T-helper 22 cell (primary cell): Measurements from ENCODE around the gene PLEKHM3.
"Not testable (repeated sequence)": the region's sequence is repeated elsewhere in the genome, so short reads cannot be mapped to it uniquely, and the experiment has no call there.

Source experiments
- DNase-seq: peaks from one replicate; pipeline ENCODE4 v3.0.0-alpha.2; 2020; ENCODE audit warnings: low read depth

PLEKHM3 gene

DNA sequence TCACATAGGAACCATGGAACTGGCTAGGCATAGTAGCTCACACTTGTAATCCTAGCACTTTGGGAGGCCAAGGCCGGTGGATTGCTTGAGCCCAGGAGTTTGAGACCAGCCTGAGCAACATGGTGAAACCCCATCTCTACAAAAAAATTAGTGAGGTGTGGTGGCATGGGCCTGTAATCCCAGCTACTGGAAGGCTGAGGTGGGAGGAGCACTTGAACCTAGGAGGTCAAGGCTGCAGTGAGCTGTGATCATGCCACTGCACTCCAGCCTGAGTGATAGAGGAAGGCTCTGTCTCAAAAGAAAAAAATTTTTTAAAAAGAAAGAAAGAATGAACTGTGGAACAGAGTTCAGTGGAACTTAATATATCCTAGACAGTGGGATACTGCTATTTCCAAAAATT is 76.1 kb downstream of the PLEKHM3 start:
- not testable (repeated sequence) for DNase-seq

DNA sequence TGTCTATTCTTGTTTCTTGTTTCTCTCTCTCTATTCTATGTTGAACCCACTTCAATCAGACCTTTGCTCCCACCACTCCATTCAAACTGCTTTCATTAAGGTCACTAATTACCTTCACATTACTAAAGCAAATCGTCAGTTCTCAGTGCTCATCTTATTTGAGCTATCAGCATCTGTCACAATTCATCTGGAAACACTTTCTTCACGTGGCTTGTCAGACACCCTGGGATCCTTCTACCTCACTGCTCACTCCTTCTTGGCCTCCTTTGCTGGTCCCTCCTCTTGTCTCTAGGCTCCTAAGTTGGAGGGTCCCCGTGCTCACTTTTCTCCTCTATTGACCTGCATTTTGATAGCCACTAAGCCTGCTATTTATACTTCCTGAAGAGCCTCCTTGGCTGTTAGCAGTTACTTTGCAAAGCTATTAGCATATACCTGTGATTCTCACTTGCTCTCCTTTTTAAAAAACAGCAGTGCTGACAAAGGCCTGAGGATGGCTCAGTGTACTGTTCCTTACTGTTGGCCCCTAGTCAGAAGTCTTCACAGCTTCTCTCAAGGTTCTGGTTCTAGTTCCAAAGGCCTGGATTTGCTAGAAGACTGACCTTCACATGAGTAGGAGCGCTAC is 80.2 kb downstream of the PLEKHM3 start:
- DNase-seq = no peak

DNA sequence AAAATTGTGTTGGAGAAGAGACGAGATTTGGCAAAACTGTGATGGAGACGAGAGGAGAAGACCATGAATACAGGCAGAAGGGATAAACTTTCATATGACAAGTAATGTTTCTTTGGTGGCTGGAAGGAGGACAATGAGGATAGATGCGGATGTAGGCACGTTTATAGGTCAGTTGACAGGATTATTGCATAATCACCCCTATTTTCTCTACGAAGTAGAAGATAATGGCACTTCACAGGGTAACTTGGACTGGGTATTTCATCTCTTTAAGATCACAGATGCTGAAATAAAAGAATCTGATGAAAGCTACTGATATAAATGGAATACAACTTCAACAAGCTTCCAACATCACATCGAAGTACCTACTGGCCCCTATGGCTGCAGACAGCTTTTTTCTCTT is 81.0 kb downstream of the PLEKHM3 start:
- DNase-seq = no peak

DNA sequence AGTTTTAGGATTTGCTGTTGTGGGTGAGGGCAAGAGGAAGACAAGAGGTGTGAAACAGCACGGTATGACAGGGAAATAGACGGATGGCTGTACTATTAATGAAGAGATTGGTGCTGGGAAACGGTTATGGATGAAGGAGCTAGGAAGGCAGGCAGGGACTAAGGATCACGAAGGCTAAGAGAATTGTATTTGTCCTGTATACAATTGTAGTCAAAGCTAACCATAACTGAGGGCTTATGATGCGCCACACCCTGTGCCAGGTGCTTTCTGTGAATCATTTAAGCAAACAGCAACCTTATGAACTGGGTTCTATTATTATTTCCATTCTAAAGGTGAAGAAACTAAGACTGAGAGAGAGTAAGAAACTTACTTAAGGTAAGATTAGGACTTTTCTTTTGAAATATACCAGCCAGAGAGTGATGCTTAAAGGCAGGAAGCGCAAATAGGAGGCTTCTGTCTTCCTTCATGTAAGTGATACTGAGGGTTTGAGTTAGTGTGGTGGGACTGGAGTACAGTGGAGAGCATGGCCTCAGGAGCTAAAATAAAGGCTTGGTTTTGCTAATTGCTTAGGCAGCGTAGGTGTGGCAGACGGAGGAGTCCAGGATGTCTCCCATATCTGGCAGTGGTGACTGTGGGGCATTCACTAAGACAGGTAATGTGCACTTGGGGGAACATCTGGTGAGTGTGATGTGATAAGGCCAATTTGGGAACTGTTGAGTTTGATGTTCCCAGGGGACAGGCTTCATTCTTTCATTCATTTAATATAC is 85.8 kb downstream of the PLEKHM3 start:
- no peak for DNase-seq

DNA sequence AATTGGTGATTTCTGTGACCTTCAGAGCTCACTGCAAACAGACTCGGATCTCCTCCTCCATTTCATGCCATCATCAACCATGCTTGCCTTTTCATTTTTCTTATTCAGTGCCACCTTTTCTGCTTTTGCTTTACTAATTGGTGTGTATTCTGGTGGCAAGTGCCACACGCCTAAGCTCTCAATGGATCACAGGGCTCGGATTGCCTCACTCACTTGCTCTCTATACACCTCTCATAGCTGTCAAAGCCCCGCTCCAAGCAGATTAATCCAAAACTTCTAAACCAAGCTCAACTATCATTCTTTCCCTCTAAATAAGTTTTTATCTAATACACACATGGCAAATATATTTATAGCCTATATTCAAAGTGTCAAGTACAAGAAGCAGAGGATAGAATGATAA is 86.4 kb downstream of the PLEKHM3 start:
- DNase-seq = no peak

DNA sequence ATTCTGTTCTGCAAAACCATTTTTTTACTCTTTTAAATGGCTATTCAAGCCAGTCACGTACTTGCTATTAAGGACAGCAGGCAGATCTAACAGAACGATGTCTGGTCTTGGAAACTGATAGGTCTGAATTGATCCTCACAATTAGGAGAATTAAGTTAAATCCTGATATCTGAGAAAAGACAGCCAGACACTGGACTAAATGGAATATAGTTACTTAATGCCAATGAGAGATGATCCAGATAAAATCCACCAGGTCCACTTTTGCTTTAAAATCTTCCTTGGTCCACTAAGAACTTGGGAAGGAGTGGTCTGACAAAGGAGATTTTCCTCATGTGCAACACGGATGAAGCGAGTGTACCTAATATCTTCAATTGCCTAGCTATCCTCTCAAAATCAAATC is 86.9 kb downstream of the PLEKHM3 start:
- DNase-seq = no peak

DNA sequence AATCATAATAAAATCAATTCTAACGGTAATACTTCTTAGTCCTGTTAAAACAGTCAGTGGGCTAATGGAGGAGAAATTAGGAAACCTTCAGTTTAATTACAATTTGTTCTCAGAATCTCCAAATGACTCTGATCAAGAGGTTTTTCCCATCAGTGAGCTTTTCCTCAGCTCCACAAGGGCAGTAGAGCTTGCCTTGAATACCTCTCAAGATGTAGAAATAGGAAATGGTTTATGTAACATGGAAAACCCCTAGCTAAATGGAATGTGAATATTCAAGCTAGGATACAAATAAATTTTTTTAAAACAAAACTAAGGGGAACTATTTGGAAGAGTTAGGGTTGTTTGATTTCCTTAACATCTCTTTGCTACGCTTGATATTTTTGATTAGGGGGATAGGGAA is 87.5 kb downstream of the PLEKHM3 start:
- DNase-seq = no peak

DNA sequence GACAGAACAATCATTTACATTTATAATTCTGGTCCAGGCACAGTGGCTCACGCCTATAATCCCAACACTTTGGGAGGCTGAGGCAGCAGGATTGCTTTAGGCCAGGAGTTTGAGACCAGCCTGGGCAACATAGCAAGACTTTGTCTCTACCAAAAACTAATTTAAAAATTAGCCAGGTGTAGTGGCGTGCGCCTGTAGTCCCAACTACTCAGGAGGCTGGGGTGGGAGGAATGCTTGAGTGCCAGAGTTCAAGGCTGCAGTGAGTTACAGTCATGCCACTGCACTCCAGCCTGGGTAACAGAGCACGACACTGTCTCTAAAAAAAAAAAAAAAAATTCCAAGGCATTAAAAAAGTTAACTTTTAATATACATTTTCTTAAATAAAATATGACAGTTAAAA is 88.1 kb downstream of the PLEKHM3 start:
- DNase-seq = no peak

DNA sequence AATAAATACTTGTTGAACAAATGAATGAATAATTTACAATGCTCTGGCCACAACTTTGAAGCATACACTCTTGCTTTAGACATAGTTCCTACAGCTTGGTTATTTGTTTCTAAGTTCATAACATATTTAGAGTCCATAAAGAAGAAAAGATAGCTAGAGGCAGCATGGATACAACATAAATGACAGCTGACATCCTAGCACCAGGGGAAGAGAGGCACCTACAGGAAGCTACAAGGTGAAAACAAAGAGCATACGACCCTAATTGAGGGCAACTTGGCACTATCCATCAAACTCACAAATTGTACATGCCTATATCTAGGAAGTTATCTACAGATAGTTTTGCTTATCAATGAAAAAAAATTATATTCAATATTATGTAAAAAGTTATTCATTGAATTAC is 88.9 kb downstream of the PLEKHM3 start:
- no peak for DNase-seq

DNA sequence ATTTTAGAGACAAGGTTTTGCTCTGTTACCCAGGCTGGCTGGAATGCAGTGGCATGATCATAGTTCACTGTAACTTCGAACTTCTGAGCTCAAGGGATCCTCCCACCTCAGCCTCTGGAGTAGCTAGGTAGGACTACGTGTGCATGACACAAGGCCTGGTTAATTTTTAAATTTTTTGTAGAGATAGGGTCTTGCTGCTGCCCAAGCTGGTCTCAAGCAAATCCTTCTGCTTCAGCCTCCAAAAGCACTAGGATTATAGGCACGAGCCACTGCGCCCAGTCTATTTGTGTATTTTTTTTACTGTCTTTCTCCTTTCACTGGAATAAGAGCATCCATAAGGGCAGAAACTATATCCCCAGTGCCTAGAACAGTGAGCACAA is 89.3 kb downstream of the PLEKHM3 start:
- no peak for DNase-seq

DNA sequence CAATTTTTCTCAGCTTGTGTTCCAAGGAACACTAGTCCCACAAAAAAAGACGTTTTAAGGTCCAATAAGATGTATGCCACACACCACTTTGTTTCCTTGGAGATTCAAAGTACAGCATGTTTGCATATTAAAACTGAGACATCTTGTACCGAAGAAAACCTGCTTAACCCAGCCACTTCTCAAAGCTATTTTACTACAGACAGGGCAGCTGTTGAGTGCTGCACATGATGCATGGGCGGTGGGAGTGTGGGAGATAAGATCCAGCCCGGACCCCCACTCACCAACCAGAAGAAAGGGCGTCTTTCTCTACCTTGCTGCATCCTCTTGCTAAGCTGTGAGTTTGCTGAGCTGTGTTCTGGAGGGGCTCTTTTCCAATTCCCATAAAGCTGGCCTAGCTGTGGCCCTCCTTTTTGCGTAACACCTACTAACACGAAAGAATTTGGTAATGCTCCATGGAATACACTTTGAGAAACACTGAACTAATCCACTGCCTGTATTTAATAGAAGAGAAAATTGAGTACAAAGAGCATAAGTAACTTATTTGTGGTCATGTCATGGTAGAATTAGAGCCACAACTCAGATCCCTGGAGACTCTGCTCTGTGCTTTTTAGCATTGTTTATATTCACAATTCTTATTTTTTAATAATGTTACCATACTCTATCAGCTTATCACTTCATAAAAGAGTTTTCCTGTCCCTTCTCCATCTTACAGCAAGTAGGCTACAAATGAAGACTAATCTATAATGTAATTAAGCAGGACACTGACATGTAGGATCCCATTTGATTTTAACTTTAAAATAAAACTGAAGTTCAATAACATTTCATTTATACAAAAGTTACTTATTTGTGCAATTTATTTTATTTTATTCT is 90.0 kb downstream of the PLEKHM3 start:
- no peak for DNase-seq

DNA sequence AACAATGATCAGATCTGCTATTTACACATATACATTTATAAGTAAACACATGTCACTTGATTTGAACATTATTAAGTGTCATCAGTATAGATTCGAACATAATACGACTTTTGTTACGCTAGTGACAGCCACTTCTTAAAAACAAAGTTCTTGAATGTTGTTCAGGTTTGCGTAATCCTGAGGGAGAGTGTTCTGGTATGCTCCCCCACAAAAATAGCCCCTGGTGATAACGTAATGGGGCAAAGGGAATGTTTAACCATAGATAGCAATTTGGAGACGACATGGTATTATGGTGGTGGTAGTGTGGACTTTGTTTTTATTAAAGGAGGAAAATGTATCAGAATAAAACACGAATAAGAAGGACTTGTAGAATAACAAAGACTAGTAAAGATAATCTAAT is 90.6 kb downstream of the PLEKHM3 start:
- DNase-seq = no peak

DNA sequence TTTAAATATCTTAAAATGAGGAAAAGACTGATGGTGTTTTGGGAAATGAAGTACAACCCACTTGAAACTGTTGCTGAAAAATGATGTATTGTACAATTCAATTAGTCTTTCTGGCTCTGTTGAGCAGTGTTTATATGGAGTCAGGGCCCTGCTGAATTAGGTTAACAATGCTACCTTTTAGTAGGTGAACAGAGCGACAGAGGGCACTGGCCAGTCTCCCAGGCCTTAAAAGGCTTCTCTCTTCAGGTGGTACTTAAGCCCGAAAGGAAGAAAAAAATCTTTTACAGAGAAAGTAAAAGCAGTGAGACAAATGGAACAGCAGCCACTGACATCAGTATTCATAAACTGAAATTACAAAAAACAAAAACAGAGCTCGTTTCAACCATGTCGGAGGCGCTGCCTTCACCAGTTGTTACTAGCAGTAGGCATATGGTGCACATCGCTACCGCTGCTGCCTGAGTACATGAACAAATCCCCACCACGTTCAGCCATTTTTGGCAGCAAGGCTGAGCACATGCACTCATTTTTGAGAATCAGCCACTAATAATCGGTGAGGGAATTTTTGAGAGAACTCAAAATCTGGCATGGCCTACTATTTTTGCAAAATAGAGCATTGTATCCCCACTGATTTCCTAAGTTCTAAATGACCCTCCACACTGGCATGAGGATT is 91.8 kb downstream of the PLEKHM3 start:
- DNase-seq = no peak

DNA sequence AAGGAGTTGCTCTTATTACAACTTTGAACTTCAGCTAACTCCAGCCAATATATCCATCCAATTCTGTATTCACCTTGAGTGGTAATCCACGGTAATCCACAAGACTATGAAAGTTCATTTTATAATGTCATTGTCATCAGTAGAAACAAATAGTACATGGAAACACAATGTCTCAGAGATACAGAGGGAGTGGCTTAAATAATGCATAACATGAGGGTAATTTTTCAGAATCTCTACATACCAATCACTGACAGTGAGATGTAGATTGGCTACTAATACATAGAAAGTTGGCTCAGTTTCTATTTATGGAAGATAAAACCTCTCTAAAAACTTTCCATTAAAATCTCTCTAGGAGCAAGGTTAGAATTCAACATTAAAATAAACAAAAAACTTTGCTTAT is 93.2 kb downstream of the PLEKHM3 start:
- DNase-seq = no peak

DNA sequence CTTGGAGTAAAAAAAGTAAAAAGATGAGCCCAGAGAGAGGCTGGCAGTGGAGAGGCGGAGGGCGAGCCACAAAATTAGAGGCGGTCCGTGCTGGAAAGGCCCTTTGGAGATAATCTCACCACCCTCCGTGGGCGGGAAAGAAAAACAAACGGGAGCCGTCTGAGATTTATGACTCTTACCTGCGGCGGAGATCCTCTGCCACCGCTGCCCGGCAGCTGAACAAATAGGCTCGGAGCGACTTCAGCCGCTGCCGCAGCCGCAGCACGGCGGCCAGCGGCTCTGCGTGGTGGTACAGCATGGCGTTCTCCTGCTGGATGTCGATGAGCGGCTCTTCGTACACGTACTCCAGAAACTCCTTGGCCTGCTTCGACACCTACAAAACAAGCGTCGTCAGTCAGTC is 94.6 kb downstream of the PLEKHM3 start:
- no peak for DNase-seq

DNA sequence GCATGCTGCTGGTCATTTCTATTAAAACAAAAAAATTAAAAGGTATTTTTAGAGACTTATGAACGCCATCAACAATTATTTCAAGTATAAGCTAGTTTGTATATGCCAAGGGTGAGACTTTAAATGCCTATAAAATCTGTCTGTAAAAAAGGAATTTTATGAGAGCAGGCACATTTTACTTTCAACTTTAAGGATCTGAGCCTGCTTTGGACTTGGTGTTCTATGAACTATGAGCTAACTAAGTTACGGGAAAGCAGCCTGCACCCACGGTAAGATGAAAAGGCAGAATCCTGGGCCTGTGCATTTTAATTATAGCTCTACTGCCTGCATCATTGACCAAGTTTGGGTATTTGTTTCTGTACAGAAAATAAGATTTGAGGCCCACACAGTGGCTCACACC is 95.4 kb downstream of the PLEKHM3 start:
- no peak for DNase-seq

DNA sequence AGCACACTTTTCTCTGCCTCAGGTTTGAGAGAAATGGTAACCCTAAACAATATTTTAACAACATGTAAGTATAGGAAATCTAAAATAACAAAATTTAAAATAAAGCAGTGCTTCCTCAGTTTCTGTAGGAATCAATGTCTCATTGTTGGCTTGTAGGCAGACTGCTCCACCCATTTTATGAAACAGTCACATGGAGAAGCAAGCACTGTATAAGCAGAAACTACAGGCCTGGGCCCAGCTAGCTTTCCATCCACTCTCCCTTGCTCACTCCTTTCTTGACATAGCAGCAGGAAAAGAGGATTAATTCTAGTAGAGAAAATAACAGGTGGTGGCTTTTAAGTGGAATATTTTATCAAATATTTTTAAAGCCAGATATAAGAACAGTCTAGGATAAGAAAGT is 97.2 kb downstream of the PLEKHM3 start:
- DNase-seq = no peak

DNA sequence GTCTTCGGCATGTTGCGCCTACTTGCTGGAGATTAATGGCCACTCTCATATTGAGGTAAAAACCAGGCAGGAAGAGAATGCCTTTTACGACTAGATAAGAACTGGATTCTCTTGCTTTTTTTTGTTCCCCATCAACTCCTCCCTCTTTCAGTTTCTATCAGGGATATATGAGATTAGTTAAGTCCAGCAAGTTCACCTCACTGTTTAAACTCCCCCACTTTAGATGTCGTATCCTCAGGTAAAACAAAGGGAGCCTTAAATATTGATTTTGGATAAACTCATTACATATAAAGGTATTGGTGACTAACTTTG is 98.4 kb downstream of the PLEKHM3 start:
- DNase-seq = no peak

DNA sequence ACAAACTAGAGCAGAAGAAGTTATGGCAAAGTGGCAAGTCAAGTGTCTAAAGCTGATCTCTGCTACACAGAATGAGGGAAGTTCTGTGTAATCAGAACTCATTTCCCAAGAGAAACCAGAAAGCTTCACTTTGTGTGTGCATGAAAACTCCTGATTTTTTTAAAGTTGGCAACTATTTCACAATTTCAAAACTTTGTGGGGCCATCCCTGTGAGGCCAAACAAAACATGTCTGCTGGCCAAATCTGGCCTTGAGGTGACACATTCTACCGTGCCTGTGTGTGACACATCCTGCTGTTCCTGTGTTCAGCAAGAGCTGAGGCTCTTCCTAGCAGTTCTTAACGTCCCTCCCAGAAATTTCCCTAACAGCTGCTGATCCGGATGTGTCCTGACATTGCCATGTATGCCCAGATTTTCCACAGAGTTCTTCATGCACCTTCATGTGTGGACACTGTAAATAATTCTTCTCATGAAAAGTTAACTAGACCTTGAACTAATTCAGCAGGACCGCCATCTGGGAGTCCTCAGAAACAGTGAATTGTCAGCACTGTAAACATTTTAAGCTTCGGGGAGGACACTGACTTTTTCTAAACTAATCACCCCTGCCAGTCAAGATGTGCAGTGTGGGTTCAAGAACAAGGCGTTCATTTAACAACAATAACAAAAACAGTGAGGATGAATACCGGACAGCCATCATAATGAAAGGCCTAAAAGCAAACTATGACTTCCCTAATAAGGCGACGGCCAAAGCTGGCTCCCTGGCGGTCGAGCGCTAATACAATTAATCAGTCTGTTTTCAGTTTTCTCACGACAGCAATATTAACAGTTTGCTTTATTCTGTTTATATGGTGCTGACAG is 99.0 kb downstream of the PLEKHM3 start:
- DNase-seq = no peak

DNA sequence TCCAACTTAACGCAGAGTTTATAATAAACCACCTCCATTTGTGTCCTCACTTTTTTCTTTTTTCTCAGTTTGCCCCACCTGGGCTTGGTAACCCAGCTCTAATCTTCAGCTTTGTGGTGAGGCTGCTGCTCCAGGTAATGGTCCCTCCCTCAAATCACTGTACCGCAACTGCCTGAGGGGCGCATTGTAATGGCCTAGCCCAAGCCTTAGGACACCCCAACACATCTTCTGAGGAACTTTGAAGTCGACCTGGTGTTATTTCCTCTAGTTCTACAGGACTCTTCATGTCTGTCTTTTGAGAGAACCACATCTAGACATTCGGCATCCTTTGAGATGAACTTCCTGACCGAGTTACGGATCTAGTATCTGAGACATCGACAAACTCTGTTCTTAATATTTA is 99.7 kb downstream of the PLEKHM3 start:
- DNase-seq = no peak

DNA sequence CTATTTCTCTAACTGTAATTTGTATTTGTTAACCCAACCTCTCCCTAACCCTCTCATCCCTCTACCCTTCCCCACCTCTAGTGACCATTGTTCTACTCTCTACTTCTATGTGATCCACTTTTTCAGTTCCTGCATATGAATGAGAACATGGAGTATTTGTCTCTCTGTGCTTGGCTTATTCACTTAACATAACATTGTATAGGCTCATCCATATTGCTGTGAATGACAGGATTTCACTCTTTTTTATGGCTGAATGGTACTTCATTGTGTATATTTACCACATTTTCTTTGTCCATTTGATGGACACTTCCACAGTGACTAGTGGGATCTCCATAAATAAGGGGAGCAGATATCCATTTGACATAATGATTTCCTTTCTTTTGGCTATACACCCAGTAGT is 103.7 kb downstream of the PLEKHM3 start:
- DNase-seq = no peak

DNA sequence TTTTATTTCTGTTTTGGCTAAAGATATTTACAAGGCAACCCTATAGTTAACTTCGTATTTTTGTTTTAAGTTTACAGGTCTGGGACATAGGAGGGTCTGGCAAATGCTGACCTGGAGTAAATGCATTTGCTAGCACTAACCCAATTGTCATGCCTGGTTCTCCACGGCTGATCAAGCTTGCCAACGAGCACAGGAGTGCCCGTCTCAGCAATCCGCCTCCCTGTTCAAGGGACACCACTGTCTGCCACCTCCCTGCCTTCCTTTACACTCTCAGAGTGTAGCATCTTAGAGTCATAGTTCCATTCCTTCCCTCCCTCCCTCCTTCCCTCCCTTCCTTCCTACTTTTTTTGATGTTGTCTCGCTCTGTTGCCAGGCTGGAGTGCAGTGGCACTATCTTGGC is 104.6 kb downstream of the PLEKHM3 start:
- no peak for DNase-seq
